Vagina (tissue), 1 donor: Measurements from ENCODE around the gene IFT57. TPM values are rescaled to one million over a fixed set of nuclear protein-coding genes. Genes with fewer than 3 reads are reported as not detected.

Experiments used
- total RNA-seq: library from RNA; depleted of rRNA; stranded (reverse); fragments of >200 nt; gene quantifications from one replicate; pipeline ENCODE4 v1.2.3, GENCODE V29; 2016

Gene IFT57
- total RNA-seq, 1 donor from 2014 or later, result 44.9 TPM

Other genes starting within 250 kb of the IFT57 start
- gene CD47, start 131.4 kb downstream of the IFT57 start, total RNA-seq, result 51.3 TPM
- not detected for gene HHLA2, start 74.1 kb upstream of the IFT57 start, total RNA-seq